Skeletal muscle tissue (tissue), 4 donors: ENCODE data around the gene AHRR. TPM values are rescaled to one million over a fixed set of nuclear protein-coding genes. Genes with fewer than 3 reads are reported as not detected.
"Not testable (repeated sequence)": the region's sequence is repeated elsewhere in the genome, so short reads cannot be mapped to it uniquely, and the experiment has no call there.

ENCODE experiments used
- H3K27ac ChIP-seq: one replicate; pipeline ENCODE4 v1.7.0; 2013; ENCODE audit warnings: mild to moderate bottlenecking, low read depth, low read length, inconsistent platforms
- H3K27me3 ChIP-seq, 3 donors: one replicate each; pipeline ENCODE4 v1.7.0; 2013; ENCODE audit warnings: low read length in 3 of 3; ENCODE audit not compliant: control insufficient read depth in 3 of 3, insufficient read depth in 3 of 3
- H3K36me3 ChIP-seq, 3 donors: one replicate each; pipeline ENCODE4 v1.7.0; 2013; ENCODE audit warnings: low read length in 3 of 3; ENCODE audit not compliant: control insufficient read depth in 3 of 3, insufficient read depth in 3 of 3
- H3K4me1 ChIP-seq, 3 donors: one replicate each; pipeline ENCODE4 v1.7.0; 2013; ENCODE audit warnings: low read length in 3 of 3, mild to moderate bottlenecking in 3 of 3; ENCODE audit not compliant: control insufficient read depth in 3 of 3, insufficient read depth in 3 of 3
- H3K4me3 ChIP-seq, 3 donors: one replicate each; pipeline ENCODE4 v1.7.0; 2013; ENCODE audit warnings: low read length in 3 of 3
- H3K9ac ChIP-seq, 3 donors: one replicate each; pipeline ENCODE4 v1.7.0; 2013; ENCODE audit warnings: low read length in 3 of 3, mild to moderate bottlenecking in 3 of 3, moderate library complexity in 2 of 3, low read depth in 1 of 3
- H3K9me3 ChIP-seq, 3 donors: one replicate each; pipeline ENCODE4 v1.7.0; 2013; ENCODE audit warnings: low read length in 3 of 3; ENCODE audit not compliant: control insufficient read depth in 3 of 3
- total RNA-seq: library from RNA; depleted of rRNA; stranded (reverse); fragments of >200 nt; gene quantifications from one replicate; pipeline ENCODE4 v1.2.3, GENCODE V29; 2014
- donor health status: Osteomylitis.

Gene AHRR
- total RNA-seq, 1 donor from 2014 or later = 1.0 TPM

DNA sequence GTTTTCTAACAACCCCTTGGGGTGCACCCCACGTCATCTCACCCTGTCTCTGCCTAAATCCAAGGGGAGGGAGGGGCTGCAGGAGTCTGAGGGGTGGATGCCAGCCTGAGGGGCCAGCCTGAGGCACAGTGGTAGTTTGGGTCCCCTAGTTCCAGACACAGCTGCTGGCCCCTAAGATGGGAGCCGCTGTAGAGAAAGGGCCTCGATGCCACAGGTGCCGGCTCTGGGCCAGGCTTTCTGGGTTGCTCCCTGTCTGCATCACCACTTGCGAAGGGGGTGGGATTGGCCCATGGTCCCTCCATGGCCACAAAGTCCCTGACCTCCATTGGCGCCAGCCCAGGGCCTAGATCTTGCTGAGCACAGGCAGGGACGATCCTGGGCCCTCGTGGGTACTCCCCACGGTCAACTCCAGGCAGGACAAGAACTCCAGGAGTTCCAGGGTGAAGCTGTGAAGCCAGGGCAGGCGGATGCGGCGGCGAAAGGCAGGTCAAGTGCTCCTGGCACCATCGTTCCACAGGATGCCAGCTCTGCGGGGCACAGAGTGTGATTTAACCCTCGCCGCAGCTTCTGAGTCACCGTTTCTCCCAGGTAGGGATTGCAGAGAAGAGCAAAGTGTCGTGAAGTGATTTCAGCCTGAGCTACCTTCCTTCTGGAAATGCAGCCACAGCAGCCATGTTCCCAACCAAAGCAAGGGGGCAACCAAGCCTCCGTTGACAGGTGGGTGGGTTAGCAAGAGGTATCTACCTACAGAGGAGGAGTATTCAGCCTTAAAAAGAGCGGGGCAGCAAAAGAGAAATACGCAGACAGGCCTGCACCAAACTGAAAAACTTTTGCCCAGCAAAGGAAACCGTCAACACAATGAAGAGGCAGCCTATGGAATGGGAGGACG is 79.9 kb downstream of the AHRR start:
- Histone ChIP-seq H3K9ac (no peak overlapping the region), H3K27ac (no peak overlapping the region), H3K36me3 (no peaks in the 10 kb centered on the region), H3K9me3 (no peaks in the 10 kb centered on the region), H3K4me3 (no peak overlapping the region), H3K27me3 (peaks cover 20 to 34% (median 28%) of the 10 kb centered on the region in 3 donors), H3K4me1 (peaks cover 10 to 13% (median 10%) of the 10 kb centered on the region in 3 donors)

GRCh38 chr5:402219-402614 is 80.7 kb downstream of the AHRR start:
- Histone ChIP-seq H3K27me3 (peaks cover 20 to 34% (median 28%) of the 10 kb centered on the region in 3 donors), H3K4me1 (peaks cover 10 to 13% (median 10%) of the 10 kb centered on the region in 3 donors)
- H3K36me3 ChIP-seq, H3K9ac ChIP-seq, H3K27ac ChIP-seq, H3K9me3 ChIP-seq, H3K4me3 ChIP-seq: not testable (repeated sequence)

DNA sequence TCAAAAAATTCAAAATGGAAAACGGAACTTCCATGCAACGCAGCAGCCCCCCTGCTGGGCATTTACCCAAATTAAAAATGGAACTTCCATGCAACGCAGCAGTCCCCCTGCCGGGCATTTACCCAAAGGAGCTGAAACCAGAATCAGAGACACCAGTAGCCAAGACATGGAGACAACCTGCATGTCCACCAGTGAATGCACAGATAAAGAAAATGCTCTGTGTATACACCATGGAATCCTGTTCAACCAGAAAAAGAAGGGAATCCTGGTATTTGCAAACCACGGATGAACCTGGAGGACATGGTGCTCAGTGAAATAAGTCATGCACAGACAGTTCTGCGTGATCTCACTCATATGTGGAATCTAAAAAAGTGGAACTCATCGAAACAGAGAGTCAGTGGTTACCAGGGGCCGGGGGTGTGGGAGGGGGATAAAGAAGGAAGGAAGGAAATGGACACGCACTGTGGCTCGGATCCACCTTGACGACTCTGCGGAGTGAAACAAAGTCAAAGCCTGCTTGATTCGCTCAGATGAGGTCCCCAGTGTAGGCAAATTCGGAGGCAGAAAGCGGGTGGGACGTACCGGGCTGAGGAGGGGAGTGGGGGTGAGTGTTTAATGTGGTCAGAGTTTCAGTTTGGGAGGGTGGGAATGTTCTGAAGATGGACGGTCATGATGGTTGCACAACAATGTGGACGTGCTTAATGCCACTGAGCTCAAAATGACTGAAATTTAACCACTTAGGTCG is 81.3 kb downstream of the AHRR start:
- peaks cover 20 to 34% (median 28%) of the 10 kb centered on the region in 3 donors for H3K27me3 ChIP-seq
- peaks cover 10 to 13% (median 10%) of the 10 kb centered on the region in 3 donors for H3K4me1 ChIP-seq
- H3K9ac ChIP-seq = no peak overlapping the region
- H3K36me3 ChIP-seq = no peaks in the 10 kb centered on the region
- no peak overlapping the region for H3K4me3 ChIP-seq
- H3K9me3 ChIP-seq = no peaks in the 10 kb centered on the region
- no peak overlapping the region for H3K27ac ChIP-seq

GRCh38 chr5:403995-404394 is 82.5 kb downstream of the AHRR start:
- H3K9ac ChIP-seq = no peak overlapping the region
- H3K9me3 ChIP-seq = no peaks in the 10 kb centered on the region
- peaks cover 18 to 32% (median 21%) of the 10 kb centered on the region in 3 donors for H3K27me3 ChIP-seq
- no peak overlapping the region for H3K4me3 ChIP-seq
- no peaks in the 10 kb centered on the region for H3K36me3 ChIP-seq
- peaks cover 10 to 13% (median 10%) of the 10 kb centered on the region in 3 donors for H3K4me1 ChIP-seq
- H3K27ac ChIP-seq = no peak overlapping the region

GRCh38 chr5:404666-405241 is 83.2 kb downstream of the AHRR start:
- Histone ChIP-seq H3K27ac (no peak overlapping the region), H3K4me3 (no peak overlapping the region), H3K4me1 (peaks cover 5 to 7% (median 5%) of the 10 kb centered on the region in 3 donors), H3K9ac (no peak overlapping the region), H3K27me3 (peaks cover 14 to 25% (median 16%) of the 10 kb centered on the region in 3 donors), H3K9me3 (no peaks in the 10 kb centered on the region), H3K36me3 (no peaks in the 10 kb centered on the region)

- H3K27me3 ChIP-seq = peaks cover 9 to 21% (median 14%) of the 10 kb centered on the region in 3 donors
- no peak overlapping the region for H3K9ac ChIP-seq
- no peaks in the 10 kb centered on the region for H3K9me3 ChIP-seq
- no peak overlapping the region for H3K27ac ChIP-seq
- no peaks in the 10 kb centered on the region for H3K36me3 ChIP-seq
- peaks cover 0 to 2% (median 0%) of the 10 kb centered on the region in 3 donors for H3K4me1 ChIP-seq
- H3K4me3 ChIP-seq = no peak overlapping the region
Observed at GRCh38 chr5:405421-405820, 83.9 kb downstream of the AHRR start.

- Histone ChIP-seq H3K4me1 (no peaks in the 10 kb centered on the region), H3K36me3 (no peaks in the 10 kb centered on the region), H3K27me3 (peaks cover 9 to 18% (median 14%) of the 10 kb centered on the region in 3 donors), H3K9me3 (no peaks in the 10 kb centered on the region), H3K9ac (no peak overlapping the region), H3K4me3 (no peak overlapping the region), H3K27ac (no peak overlapping the region)
Observed at GRCh38 chr5:406041-406440, 84.5 kb downstream of the AHRR start.

DNA sequence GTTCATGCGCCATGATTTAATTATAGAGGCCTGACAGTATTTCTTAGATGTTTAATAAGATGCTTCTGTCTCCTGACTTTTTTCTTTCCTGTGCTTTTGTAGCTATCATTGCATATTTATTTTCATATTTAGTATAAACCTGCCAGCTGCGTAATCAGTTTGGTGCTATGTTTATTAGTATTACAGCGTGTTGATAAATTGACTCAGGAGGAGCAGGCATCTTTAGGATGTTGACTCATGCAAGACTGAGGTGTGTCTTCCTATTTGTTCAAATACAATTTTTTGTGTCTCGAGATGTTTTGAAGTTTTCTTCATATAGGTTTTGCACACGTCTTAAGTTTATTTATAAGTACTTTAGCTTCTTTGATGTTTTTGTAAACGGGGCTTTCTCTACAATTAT is 85.5 kb downstream of the AHRR start:
- Histone ChIP-seq H3K36me3 (no peaks in the 10 kb centered on the region), H3K4me1 (no peaks in the 10 kb centered on the region), H3K27ac (no peak overlapping the region), H3K27me3 (peaks cover 6 to 9% (median 8%) of the 10 kb centered on the region in 3 donors), H3K9ac (no peak overlapping the region), H3K9me3 (no peaks in the 10 kb centered on the region), H3K4me3 (no peak overlapping the region)

DNA sequence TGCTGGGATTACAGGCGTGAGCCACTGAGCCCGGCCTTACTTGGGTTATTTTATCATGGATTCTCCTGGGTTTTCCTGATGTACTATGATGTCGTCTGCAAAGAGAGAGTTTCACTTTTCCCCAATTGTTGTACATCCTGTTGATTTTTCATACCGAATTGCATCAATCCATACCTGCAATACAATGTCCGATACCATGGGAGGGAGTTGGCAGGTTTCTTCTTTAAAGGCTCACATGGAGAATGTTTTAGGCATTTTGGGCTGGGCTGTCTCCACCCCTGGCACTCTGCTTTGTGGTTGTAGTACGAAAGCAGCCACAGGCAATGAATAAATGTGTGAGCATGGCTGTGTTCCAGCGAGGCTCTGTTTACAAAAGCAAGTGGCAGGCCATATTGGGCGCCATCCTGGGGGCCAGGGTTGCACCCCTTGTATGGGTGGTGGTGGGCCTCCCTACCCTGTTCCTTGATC is 86.3 kb downstream of the AHRR start:
- H3K4me3 ChIP-seq = no peak overlapping the region
- no peaks in the 10 kb centered on the region for H3K4me1 ChIP-seq
- H3K9me3 ChIP-seq = no peaks in the 10 kb centered on the region
- peaks cover 6 to 8% (median 7%) of the 10 kb centered on the region in 3 donors for H3K27me3 ChIP-seq
- no peak overlapping the region for H3K27ac ChIP-seq
- no peak overlapping the region for H3K9ac ChIP-seq
- H3K36me3 ChIP-seq = no peaks in the 10 kb centered on the region
